Fibroblast of the aortic adventitia (primary cell): ENCODE data around the gene KCNIP1. TPM values are rescaled to one million over a fixed set of nuclear protein-coding genes. Genes with fewer than 3 reads are reported as not detected.

Experiments used
- DNase-seq: peaks from one replicate; pipeline ENCODE4 v3.0.0-alpha.2; 2010; ENCODE audit warnings: low read depth
- H3K4me3 ChIP-seq: 2 replicates; pipeline ENCODE4 v1.5.1; 2011; ENCODE audit warnings: low read depth, mild to moderate bottlenecking, control low read depth, low read length, moderate library complexity
- total RNA-seq: library from RNA; depleted of rRNA; stranded (reverse); fragments of >200 nt; gene quantifications from 2 replicates; pipeline ENCODE4 v1.2.3, GENCODE V29; 2012; ENCODE audit warnings: low replicate concordance
- TF ChIP-seq, protein P1 (sequence below): IDR thresholded peaks from 2 replicates; pipeline ENCODE4 v1.5.1; 2011; ENCODE audit warnings: mild to moderate bottlenecking, low read length, control low read depth, inconsistent platforms; ENCODE audit not compliant: insufficient read depth

Gene KCNIP1
- total RNA-seq, 1 donor: not detected

DNA sequence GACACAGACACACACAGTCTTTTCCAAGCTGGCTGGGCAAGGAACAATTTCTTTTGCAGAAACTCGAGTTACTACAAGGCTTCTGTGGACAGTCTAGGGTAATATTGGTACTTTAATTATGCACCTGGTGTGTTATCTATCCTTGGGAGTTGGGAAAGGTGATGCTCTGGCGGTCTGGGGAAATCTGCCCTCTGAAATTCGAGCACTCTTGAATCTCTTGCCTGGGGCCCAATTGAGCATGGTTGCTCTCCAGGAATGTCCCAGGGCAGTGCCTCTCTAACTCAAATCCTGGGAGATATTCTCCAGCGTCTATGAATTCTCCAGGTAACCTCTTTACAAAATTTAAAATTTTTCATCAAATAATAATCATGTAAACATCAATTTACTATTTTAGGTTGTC lies 69.3 kb downstream of the KCNIP1 start:
- TF ChIP-seq, protein P1, sequence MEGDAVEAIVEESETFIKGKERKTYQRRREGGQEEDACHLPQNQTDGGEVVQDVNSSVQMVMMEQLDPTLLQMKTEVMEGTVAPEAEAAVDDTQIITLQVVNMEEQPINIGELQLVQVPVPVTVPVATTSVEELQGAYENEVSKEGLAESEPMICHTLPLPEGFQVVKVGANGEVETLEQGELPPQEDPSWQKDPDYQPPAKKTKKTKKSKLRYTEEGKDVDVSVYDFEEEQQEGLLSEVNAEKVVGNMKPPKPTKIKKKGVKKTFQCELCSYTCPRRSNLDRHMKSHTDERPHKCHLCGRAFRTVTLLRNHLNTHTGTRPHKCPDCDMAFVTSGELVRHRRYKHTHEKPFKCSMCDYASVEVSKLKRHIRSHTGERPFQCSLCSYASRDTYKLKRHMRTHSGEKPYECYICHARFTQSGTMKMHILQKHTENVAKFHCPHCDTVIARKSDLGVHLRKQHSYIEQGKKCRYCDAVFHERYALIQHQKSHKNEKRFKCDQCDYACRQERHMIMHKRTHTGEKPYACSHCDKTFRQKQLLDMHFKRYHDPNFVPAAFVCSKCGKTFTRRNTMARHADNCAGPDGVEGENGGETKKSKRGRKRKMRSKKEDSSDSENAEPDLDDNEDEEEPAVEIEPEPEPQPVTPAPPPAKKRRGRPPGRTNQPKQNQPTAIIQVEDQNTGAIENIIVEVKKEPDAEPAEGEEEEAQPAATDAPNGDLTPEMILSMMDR: no peak
- no peak for DNase-seq

GRCh38 chr5:170573660-170574059 lies 69.8 kb downstream of the KCNIP1 start:
- H3K4me3 ChIP-seq: no peak overlapping the region
- TF ChIP-seq, protein P1: no peak
- DNase-seq: no peak

More for the DNA sequence above, 69.3 kb downstream of the KCNIP1 start:
- no peak overlapping the region for H3K4me3 ChIP-seq

GRCh38 chr5:170576602-170577535 lies 73.0 kb downstream of the KCNIP1 start:
- no peak overlapping the region for H3K4me3 ChIP-seq
- DNase-seq: no peak
- TF ChIP-seq, protein P1: no peak

GRCh38 chr5:170579601-170580000 lies 75.8 kb downstream of the KCNIP1 start:
- TF ChIP-seq, protein P1: no peak
- DNase-seq: no peak

DNA sequence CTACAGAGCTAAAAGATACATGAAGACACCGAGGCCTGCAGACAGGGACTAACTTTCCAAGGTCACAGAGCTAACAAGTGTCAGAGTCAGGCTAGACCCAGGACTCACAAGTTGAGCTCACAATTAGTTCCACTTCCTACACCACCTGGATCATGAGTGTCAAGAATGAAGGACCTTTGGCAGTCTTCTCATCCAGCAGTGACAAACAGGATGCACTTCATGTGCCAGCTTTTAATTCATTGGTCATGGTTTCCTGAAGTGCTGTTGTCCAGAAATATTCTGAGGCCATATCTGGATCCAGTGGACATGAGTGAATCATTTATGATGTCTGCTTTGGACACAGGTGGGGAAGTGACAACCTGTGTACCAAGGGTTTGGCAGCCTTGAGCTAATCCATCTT lies 77.4 kb downstream of the KCNIP1 start:
- no peak for DNase-seq
- H3K4me3 ChIP-seq: no peak overlapping the region
- TF ChIP-seq, protein P1: no peak

More at GRCh38 chr5:170579601-170580000, 75.8 kb downstream of the KCNIP1 start:
- H3K4me3 ChIP-seq: no peak overlapping the region

DNA sequence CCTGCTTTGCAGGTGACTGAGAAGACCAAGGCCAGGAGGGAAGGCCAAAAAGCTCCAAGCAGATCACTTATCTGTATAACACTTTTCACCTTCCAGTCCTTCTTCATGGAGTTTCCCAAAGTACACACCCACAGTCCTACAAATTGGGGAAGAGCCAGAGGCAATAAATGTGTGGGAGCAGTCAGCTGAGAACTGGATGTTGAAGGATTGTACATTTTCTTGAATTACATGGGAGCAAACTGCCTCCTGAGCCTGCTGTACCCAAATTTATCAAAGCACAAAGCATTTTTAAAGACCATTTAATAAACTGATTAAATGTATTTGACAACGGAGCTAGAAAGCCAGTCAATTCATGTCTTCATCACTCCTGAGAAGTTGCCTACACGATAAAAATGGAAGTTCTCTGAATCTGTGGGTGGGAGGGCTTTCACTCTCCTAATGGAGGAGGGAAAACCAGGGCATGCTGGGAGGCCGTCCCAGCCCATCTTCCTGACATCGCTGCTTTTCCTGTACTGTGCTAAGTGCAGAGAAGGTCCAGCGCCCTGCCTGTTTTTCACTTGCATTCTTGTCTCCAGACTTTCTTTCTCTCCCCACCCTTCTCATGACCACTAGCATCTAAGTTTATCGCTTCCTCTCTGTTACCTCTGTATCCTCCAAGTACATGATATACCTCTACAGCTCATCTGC lies 79.0 kb downstream of the KCNIP1 start:
- no peak for DNase-seq
- H3K4me3 ChIP-seq: no peak overlapping the region
- TF ChIP-seq, protein P1: no peak
